ENCODE measurements around the gene RABGAP1. TPM values are rescaled to one million over a fixed set of nuclear protein-coding genes. Genes with fewer than 3 reads are reported as not detected.

Gene RABGAP1
- total RNA-seq: 79.4 and 92.3 TPM in 2 replicates

DNA sequence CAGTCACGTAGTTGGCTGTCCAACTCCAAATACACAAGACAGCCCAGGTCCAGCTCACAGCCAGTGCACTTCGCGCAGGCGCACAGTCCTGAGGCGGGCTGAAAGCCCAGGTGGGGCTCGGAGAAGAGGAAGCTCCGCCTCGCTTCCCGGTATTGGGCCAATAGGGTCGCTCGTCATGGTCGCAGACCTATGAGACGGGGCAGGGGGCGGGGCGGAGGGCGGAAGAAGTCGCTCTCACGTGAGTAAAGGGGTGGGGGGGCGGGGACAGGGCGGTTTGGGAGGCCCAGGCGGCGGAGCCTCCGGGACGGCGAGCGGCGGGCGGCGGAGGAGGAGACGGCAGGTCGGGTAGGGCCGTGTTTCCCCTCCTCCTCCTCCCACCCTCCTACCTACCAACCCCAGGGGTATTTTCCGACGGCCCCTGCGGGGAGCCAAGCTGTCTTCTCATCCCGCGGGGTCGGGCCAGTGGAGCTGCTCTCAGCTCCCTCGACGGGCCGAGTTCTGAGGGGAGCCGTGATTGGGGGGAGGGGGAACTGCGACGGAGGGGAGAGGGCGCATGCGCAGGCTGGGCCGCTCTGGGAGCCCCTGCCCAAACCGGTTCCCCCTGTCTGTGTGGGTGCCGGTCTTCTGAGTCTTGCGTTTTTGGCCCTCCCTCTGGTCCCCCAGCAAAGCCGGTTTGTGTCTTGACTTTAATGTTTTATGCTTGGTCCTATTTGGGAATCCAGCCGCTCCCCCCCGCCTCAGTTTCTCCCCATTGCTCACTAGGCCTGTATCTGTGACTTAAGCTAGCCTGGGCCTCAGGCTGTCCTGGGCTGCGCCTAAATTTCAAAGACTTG lies at the start of gene RABGAP1:
Gene RABGAP1, plus strand, starts transcription at position 272 of the 833 bp plus-strand sequence. CDS start 16,040 bp downstream, outside the sequence.

GRCh38 chr9:122904823-122905710 lies 35.8 kb upstream of the RABGAP1 start, which contains the start of gene RC3H2:
Gene RC3H2, minus strand, starts transcription at chr9:122905359. Its CDS starts 7,850 bp downstream, at chr9:122897509.

DNA sequence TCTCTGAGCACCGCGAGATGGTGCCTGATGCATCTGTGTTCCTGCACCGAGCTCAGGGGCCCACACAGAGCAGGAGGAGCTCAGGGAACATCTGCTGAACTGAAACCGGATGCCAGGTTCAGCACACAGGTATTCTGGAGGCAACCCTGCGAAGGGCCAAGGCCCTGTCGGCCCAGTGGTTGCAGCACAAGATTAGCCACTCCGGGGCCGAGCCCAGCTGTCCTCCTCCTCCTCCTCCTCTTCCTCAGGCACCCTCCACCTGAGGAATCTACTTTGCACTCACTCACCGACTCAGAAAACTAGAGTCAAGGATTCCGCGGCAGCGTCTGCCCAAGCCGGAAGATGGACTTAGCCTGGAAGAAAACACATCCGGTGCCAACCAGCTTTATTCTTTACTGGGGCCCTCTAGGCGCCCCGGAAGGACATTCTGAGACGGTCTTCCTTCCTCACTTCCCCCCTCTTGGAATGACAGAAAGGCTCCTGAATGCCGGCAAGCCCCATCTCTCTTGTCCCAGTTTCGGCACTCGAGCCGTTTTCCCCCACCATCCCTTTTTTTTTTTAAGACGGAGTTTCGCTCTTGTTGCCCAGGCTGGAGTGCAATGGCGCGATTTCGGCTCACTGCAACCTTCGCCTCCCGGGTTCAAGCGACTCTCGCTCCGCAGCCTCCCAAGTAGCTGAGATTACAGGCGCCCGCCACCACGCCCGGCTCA lies 27.7 kb upstream of the RABGAP1 start, which contains the start of gene ZBTB6:
Gene ZBTB6, minus strand, starts transcription at position 360 of the 710 bp plus-strand sequence. CDS start 1,251 bp downstream, outside the sequence.

DNA sequence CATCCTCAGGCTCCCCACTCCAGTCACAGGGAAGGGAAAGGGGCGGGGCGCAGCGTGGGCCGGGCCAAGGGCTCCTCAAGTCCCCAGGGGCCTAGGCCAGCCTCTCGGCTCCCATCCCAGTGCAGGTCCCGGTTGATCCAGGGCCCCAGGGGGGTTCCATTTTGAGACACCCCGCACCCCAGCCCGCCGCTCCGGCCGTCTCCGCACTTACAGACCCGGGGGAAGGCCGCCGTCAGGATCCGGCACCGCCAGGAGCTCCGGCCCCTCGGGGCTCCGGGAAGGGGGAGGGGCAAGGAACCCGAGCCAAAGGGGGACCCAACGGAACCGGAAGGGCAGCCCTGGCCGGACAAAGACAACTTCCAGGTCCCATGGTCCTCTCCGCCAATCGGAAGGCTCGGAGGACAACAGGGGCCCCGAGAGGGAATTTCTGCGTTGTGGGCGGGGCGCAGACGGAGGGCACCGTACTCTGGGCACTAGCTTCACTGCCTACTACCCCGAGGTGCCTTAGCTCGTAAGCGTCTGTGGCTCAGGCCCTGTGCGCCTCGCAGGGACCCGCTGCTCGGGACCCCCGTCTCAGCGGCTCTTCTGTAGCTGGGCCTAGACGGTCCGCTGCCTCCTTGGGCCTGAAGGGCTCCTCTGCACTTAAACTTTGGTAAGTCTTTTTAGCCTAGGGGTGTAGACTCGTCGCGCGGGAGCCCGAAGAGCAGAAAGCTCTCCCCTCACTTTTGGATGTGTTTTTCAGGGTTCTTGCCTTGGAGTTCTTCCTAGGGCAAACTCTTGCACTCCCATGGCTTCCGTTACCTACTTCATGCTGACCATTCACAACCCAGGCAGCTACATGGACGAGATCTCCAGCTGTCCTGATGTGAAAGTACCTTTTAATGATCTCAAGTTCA lies 9.3 kb upstream of the RABGAP1 start, which contains the start of gene ZBTB26:
Gene ZBTB26, minus strand, starts transcription at position 287 of the 896 bp plus-strand sequence. CDS start 11,578 bp downstream, outside the sequence.

GRCh38 chr9:123033352-123033751 lies 92.5 kb downstream of the RABGAP1 start, which contains the start of gene GPR21:
Gene GPR21, plus strand, starts transcription at chr9:123033667. Its CDS starts 900 bp downstream, at chr9:123034567.

Small RNA genes lying within 50 kb of the gene (small RNA-seq; reads per million reads assigned to genes)
- gene GPR21 (not detected), gene RNY1P15 (not detected)

Other genes with a start within 250 kb of the RABGAP1 start
- gene OR1L4, start 217.0 kb upstream of the RABGAP1 start, total RNA-seq: not detected in 2 replicates
- not detected in 2 replicates for gene OR1L6, start 198.7 kb upstream of the RABGAP1 start, total RNA-seq
- gene OR5C1, start 152.1 kb upstream of the RABGAP1 start, total RNA-seq: not detected in 2 replicates
- gene OR1K1, start 140.9 kb upstream of the RABGAP1 start, total RNA-seq: not detected in 2 replicates
- gene PDCL, start 112.4 kb upstream of the RABGAP1 start, total RNA-seq: 36.7 and 39.8 TPM in 2 replicates
- gene RC3H2, start 35.7 kb upstream of the RABGAP1 start, total RNA-seq: 73.1 and 79.7 TPM in 2 replicates
- 19.3 and 19.6 TPM in 2 replicates for gene ZBTB6, start 27.7 kb upstream of the RABGAP1 start, total RNA-seq
- gene ZBTB26, start 9.5 kb upstream of the RABGAP1 start, total RNA-seq: 6.0 and 6.7 TPM in 2 replicates
- gene GPR21, start 92.6 kb downstream of the RABGAP1 start, total RNA-seq: 0.49 and 1.1 TPM in 2 replicates

Measured in hair follicle dermal papilla cell (primary cell).